ENCODE measurements around the gene PGLYRP2. TPM values are rescaled to one million over a fixed set of nuclear protein-coding genes. Genes with fewer than 3 reads are reported as not detected.

Gene PGLYRP2
- polyA plus RNA-seq, 1 donor from 2014 or later = not detected

DNA sequence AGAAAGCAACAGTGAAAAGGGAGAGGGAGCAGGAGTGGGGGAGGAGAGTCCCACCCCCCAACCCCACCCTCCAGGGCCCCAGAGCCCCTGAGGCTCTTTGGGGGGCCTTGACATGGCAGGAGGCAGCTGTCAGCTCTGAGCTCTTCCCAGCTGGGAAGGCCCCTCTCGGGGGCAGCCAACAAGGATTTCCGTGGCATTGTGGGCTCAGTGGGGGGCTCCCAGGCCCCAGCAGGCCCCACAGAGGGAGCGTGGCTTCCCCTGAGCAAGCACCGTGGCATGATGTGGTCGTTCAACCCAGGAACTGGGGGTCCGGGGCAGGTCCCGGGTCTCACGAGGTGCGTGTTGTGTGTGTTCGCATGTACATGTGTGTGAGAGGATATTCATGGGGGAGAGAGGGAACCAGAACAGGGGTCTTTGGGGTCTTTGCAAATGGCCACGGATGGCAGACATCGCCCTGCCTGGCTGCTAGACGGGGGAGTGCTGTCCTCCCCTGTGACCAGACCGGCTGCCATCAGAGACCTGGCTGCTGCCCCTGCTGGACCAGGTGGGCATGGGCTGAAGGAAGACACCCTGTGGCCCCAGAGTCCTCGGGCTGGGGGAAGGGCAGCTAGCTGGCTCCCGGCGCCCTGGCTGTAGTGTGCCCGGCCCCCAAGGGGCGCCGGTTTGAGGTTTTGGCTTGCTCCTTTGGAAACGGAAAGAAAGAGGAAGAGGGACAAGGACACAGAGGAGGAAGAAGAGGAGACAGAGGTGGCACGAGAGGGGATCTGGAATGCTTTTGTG is 56.8 kb downstream of the PGLYRP2 start:
- Histone ChIP-seq H3K4me2 (ENCODE audit: low read length) (no peak overlapping the region), H2AFZ (ENCODE audit: low read depth, low read length) (no peak overlapping the region), H4K20me1 (ENCODE audit: insufficient read depth) (no peaks in the 10 kb centered on the region), H3K9ac (ENCODE audit: low read length) (no peak overlapping the region), H3F3A (ENCODE audit: insufficient read depth, low read length, poor library complexity, severe bottlenecking) (no peaks in the 10 kb centered on the region), H3K36me3 (ENCODE audit: insufficient read depth, low read length) (peaks cover 20% of the 10 kb centered on the region), H3K79me2 (replicated peaks; ENCODE audit: insufficient read depth, low read length) (peaks cover 11% of the 10 kb centered on the region), H3K4me3 (ENCODE audit: low read length) (no peak overlapping the region), H3K27me3 (ENCODE audit: insufficient read depth, low read depth, low read length) (no peaks in the 10 kb centered on the region), H3K9me3 (ENCODE audit: low read length) (no peaks in the 10 kb centered on the region), H3K9me2 (ENCODE audit: insufficient read depth, low read length) (no peaks in the 10 kb centered on the region), H3K27ac (ENCODE audit: low read length) (no peak overlapping the region)
- TF ChIP-seq MXI1 (conservative IDR thresholded peaks at IDR 0.05; ENCODE audit: poor library complexity, severe bottlenecking) = no peak
- no peak for TF ChIP-seq RAD21 (conservative IDR thresholded peaks at IDR 0.05)
- TF ChIP-seq POLR2AphosphoS5 (IDR thresholded peaks at IDR 0.05) = no peak
- TF ChIP-seq TAF1 (IDR thresholded peaks at IDR 0.05; ENCODE audit: low read depth) = no peak
- TF ChIP-seq, protein P1, sequence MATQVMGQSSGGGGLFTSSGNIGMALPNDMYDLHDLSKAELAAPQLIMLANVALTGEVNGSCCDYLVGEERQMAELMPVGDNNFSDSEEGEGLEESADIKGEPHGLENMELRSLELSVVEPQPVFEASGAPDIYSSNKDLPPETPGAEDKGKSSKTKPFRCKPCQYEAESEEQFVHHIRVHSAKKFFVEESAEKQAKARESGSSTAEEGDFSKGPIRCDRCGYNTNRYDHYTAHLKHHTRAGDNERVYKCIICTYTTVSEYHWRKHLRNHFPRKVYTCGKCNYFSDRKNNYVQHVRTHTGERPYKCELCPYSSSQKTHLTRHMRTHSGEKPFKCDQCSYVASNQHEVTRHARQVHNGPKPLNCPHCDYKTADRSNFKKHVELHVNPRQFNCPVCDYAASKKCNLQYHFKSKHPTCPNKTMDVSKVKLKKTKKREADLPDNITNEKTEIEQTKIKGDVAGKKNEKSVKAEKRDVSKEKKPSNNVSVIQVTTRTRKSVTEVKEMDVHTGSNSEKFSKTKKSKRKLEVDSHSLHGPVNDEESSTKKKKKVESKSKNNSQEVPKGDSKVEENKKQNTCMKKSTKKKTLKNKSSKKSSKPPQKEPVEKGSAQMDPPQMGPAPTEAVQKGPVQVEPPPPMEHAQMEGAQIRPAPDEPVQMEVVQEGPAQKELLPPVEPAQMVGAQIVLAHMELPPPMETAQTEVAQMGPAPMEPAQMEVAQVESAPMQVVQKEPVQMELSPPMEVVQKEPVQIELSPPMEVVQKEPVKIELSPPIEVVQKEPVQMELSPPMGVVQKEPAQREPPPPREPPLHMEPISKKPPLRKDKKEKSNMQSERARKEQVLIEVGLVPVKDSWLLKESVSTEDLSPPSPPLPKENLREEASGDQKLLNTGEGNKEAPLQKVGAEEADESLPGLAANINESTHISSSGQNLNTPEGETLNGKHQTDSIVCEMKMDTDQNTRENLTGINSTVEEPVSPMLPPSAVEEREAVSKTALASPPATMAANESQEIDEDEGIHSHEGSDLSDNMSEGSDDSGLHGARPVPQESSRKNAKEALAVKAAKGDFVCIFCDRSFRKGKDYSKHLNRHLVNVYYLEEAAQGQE (IDR thresholded peaks at IDR 0.05; ENCODE audit: borderline replicate concordance) = no peak
- no peak for TF ChIP-seq CTCF (IDR thresholded peaks at IDR 0.05; ENCODE audit: poor library complexity, severe bottlenecking)
- no peak for TF ChIP-seq EZH2 (IDR thresholded peaks at IDR 0.05; ENCODE audit: borderline replicate concordance, insufficient read depth, low read length, poor library complexity, severe bottlenecking)
- no peak for TF ChIP-seq EP300 (conservative IDR thresholded peaks at IDR 0.05; ENCODE audit: poor library complexity, severe bottlenecking)
- TF ChIP-seq SMC3 (conservative IDR thresholded peaks at IDR 0.05; ENCODE audit: poor library complexity) = no peak

DNA sequence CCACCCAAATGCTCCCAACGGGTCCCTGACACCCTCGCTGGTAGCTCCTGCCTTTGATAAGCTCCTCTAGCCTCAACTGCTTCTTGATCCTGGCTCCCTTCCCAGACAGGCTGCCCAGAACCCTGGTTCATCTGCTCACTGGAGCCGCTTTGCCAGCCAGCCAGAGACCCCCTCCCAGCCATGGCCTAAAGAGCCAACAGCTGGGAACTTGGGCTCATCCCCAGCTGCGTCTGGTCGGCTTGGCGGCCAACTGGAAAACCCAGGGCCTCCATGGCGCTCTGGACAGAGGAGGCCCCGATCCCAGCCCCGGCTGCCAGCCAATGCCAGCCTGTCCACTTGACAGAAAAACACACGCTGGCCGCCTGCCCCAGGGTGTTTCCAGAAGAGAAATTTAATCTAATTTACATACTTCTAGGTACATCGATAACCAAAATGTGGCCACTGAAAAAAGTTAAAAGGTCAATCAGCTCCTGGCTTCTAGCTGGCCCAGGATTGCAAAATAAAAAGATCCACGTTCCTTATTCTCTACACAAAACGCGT is 57.5 kb downstream of the PGLYRP2 start:
- Histone ChIP-seq H3K4me2 (ENCODE audit: low read length) (no peak overlapping the region), H3K36me3 (ENCODE audit: insufficient read depth, low read length) (peaks cover 20% of the 10 kb centered on the region), H3K79me2 (replicated peaks; ENCODE audit: insufficient read depth, low read length) (peaks cover 18% of the 10 kb centered on the region), H2AFZ (ENCODE audit: low read depth, low read length) (no peak overlapping the region), H3K9me3 (ENCODE audit: low read length) (no peaks in the 10 kb centered on the region), H3K9ac (ENCODE audit: low read length) (no peak overlapping the region), H3K27me3 (ENCODE audit: insufficient read depth, low read depth, low read length) (no peaks in the 10 kb centered on the region), H3K27ac (ENCODE audit: low read length) (no peak overlapping the region), H3K9me2 (ENCODE audit: insufficient read depth, low read length) (no peaks in the 10 kb centered on the region), H3F3A (ENCODE audit: insufficient read depth, low read length, poor library complexity, severe bottlenecking) (no peaks in the 10 kb centered on the region), H4K20me1 (ENCODE audit: insufficient read depth) (no peaks in the 10 kb centered on the region), H3K4me3 (ENCODE audit: low read length) (no peak overlapping the region)
- TF ChIP-seq POLR2AphosphoS5 (IDR thresholded peaks at IDR 0.05) = no peak
- TF ChIP-seq, protein P1 (IDR thresholded peaks at IDR 0.05; ENCODE audit: borderline replicate concordance) = no peak
- no peak for TF ChIP-seq SMC3 (conservative IDR thresholded peaks at IDR 0.05; ENCODE audit: poor library complexity)
- no peak for TF ChIP-seq TAF1 (IDR thresholded peaks at IDR 0.05; ENCODE audit: low read depth)
- TF ChIP-seq RAD21 (conservative IDR thresholded peaks at IDR 0.05) = no peak
- no peak for TF ChIP-seq EP300 (conservative IDR thresholded peaks at IDR 0.05; ENCODE audit: poor library complexity, severe bottlenecking)
- no peak for TF ChIP-seq EZH2 (IDR thresholded peaks at IDR 0.05; ENCODE audit: borderline replicate concordance, insufficient read depth, low read length, poor library complexity, severe bottlenecking)
- TF ChIP-seq CTCF (IDR thresholded peaks at IDR 0.05; ENCODE audit: poor library complexity, severe bottlenecking) = no peak
- TF ChIP-seq MXI1 (conservative IDR thresholded peaks at IDR 0.05; ENCODE audit: poor library complexity, severe bottlenecking) = no peak
